Activated B cell treated with CpG ODN at 0.5 μM for 24 hours (primary cell): ENCODE results near the gene IFNAR2. TPM values are rescaled to one million over a fixed set of nuclear protein-coding genes. Genes with fewer than 3 reads are reported as not detected.

ENCODE experiments used
- ATAC-seq: fragments of 200-7000 bp; cut with Tn5 transposase; one replicate; pipeline ENCODE4 v1.10.0; 2021; ENCODE audit warnings: low read depth, mild to moderate bottlenecking, moderate library complexity
- CTCF ChIA-PET: fragments of 350-600 bp; sonication (Branson Sonifier 250); formaldehyde crosslinking; loops from one replicate; lab custom pipeline; 2021; ENCODE audit warnings: antibody characterized with exemption; lab: Charles Lee
- POLR2A ChIA-PET: fragments of 350-600 bp; sonication (Branson Sonifier 250); formaldehyde crosslinking; loops from one replicate; lab custom pipeline; 2021; ENCODE audit warnings: antibody characterized with exemption; lab: Charles Lee
- DNase-seq: peaks from one replicate; pipeline ENCODE4 v3.0.0; 2022
- H3K27ac Mint-ChIP-seq: one replicate; pipeline ENCODE4 v1.8.0; 2020; ENCODE audit warnings: mixed read lengths
- H3K27me3 Mint-ChIP-seq: one replicate; pipeline ENCODE4 v1.8.0; 2021; ENCODE audit warnings: mixed read lengths
- H3K36me3 Mint-ChIP-seq: one replicate; pipeline ENCODE4 v1.8.0; 2021; ENCODE audit warnings: low read depth, mixed read lengths
- H3K4me1 Mint-ChIP-seq: one replicate; pipeline ENCODE4 v1.8.0; 2021; ENCODE audit warnings: mixed read lengths
- H3K4me3 Mint-ChIP-seq: one replicate; pipeline ENCODE4 v1.8.0; 2020; ENCODE audit warnings: mild to moderate bottlenecking, mixed read lengths
- H3K9me3 Mint-ChIP-seq: one replicate; pipeline ENCODE4 v1.8.0; 2020; ENCODE audit warnings: mixed read lengths
- CTCF ChIP-seq: fragments of 200-600 bp; IDR thresholded peaks from one replicate; pipeline ENCODE4 v1.8.0; 2022; ENCODE audit warnings: antibody characterized with exemption, mild to moderate bottlenecking
- intact Hi-C: fragments of 100-400 bp; cut with micrococcal nuclease; formaldehyde crosslinking; loops from one replicate; pipeline ENCODE4 v1.15.1; 2024
- total RNA-seq: library from RNA; stranded (reverse); gene quantifications from 2 replicates; pipeline ENCODE4 v1.2.3, GENCODE V29; 2022

Gene IFNAR2
- 24.9 and 29.2 TPM in 2 replicates for total RNA-seq

GRCh38 chr21:33229784-33230544 is at the start of gene IFNAR2:
Gene IFNAR2 (plus strand): TSS chr21:33229938. CDS start chr21:33241923, 11,985 bp downstream.
- H3K4me1 Mint-ChIP-seq: peaks cover 47% of the 10 kb centered on the region
- CTCF ChIA-PET: interaction anchor here (0.6 kb wide), 1 partner anchor 13 kb away, joined by 6 read pairs; no protein-coding TSS in a partner anchor

GRCh38 chr21:33185852-33186251 is 43.9 kb upstream of the IFNAR2 start:
- ATAC-seq (no peak), DNase-seq (no peak)
- Mint-ChIP-seq H3K36me3 (no peaks in the 10 kb centered on the region), H3K9me3 (no peaks in the 10 kb centered on the region), H3K4me1 (peaks cover 13% of the 10 kb centered on the region), H3K27me3 (peaks cover 26% of the 10 kb centered on the region), H3K27ac (no peak overlapping the region), H3K4me3 (no peak overlapping the region)
- ChIA-PET CTCF (interaction anchor here (0.7 kb wide), 1 partner anchor 11 kb away, joined by 3 read pairs; no protein-coding TSS in a partner anchor), POLR2A (no interaction called here)
- no peak for TF ChIP-seq CTCF
- intact Hi-C loops: no loop called here

More at GRCh38 chr21:33229784-33230544, at the start of gene IFNAR2:
- Mint-ChIP-seq H3K27me3 (no peaks in the 10 kb centered on the region), H3K27ac (peak within 1 kb of the TSS; percentile 86), H3K36me3 (peaks cover 19% of the 10 kb centered on the region), H3K9me3 (no peaks in the 10 kb centered on the region), H3K4me3 (peak within 1 kb of the TSS; percentile 92)
- POLR2A ChIA-PET: interaction anchor here (1.4 to 5.4 kb wide), 3 partner anchors 10 to 37 kb away, joined by 3 to 45 read pairs (median 3); partner anchors contain the start of gene IL10RB
- DNase-seq (peak; percentile 77), ATAC-seq (peak; percentile 88)
- no peak for TF ChIP-seq CTCF
- intact Hi-C loops: loop anchor here (1.0 kb wide), 4 partner anchors 8 to 312 kb away; partner anchors contain the start of genes GART and IL10RB

- Mint-ChIP-seq H3K4me3 (no peak overlapping the region), H3K27me3 (peaks cover 24% of the 10 kb centered on the region), H3K9me3 (no peaks in the 10 kb centered on the region), H3K4me1 (peaks cover 13% of the 10 kb centered on the region), H3K27ac (no peak overlapping the region), H3K36me3 (no peaks in the 10 kb centered on the region)
- DNase-seq: no peak
- ChIA-PET POLR2A (no interaction called here), CTCF (interaction anchor here (1.1 kb wide), 1 partner anchor 10 kb away, joined by 4 read pairs; no protein-coding TSS in a partner anchor)
- TF ChIP-seq CTCF: no peak
- no peak for ATAC-seq
- intact Hi-C loops: no loop called here
These were observed 42.5 kb upstream of the IFNAR2 start for GRCh38 chr21:33187276-33187675.

GRCh38 chr21:33189237-33189636 is 40.5 kb upstream of the IFNAR2 start:
- TF ChIP-seq CTCF: no peak
- peaks cover 13% of the 10 kb centered on the region for H3K4me1 Mint-ChIP-seq
- ChIA-PET CTCF (interaction anchor here (0.7 to 1.6 kb wide), 2 partner anchors 11 to 368 kb away, joined by 3 read pairs; no protein-coding TSS in a partner anchor), POLR2A (no interaction called here)
- no peak overlapping the region for H3K4me3 Mint-ChIP-seq
- H3K27me3 Mint-ChIP-seq: peaks cover 14% of the 10 kb centered on the region
- ATAC-seq: no peak
- DNase-seq: no peak
- intact Hi-C loops: no loop called here
- H3K27ac Mint-ChIP-seq: no peak overlapping the region
- no peaks in the 10 kb centered on the region for H3K36me3 Mint-ChIP-seq
- H3K9me3 Mint-ChIP-seq: no peaks in the 10 kb centered on the region

- CTCF ChIA-PET: interaction anchor here (0.7 to 1.6 kb wide), 2 partner anchors 10 to 367 kb away, joined by 3 read pairs; no protein-coding TSS in a partner anchor
- intact Hi-C loops: loop anchor here (10.0 kb wide), 1 partner anchor 165 kb away; the partner anchor contains the start of gene OLIG2
These were observed 39.9 kb upstream of the IFNAR2 start for GRCh38 chr21:33189824-33190223.

More at GRCh38 chr21:33189824-33190223, 39.9 kb upstream of the IFNAR2 start:
- POLR2A ChIA-PET: no interaction called here
- TF ChIP-seq CTCF: no peak
- peaks cover 15% of the 10 kb centered on the region for H3K27me3 Mint-ChIP-seq
- DNase-seq: no peak
- no peak overlapping the region for H3K4me3 Mint-ChIP-seq
- no peak overlapping the region for H3K27ac Mint-ChIP-seq
- H3K4me1 Mint-ChIP-seq: peaks cover 13% of the 10 kb centered on the region
- ATAC-seq: no peak
- no peaks in the 10 kb centered on the region for H3K9me3 Mint-ChIP-seq
- no peaks in the 10 kb centered on the region for H3K36me3 Mint-ChIP-seq
